HepG2 (cell line): ENCODE results near the gene RASGRF1. TPM values are rescaled to one million over a fixed set of nuclear protein-coding genes. Genes with fewer than 3 reads are reported as not detected.

ENCODE experiments used
- polyA plus RNA-seq, 8 experiments: library from polyadenylated mRNA; depleted of rRNA in 3 of 8; stranded (reverse) in 7 of 8; unstranded in 1 of 8; fragments of >200 nt; fragmentation: Illumina TruSeq in 4 of 8; extraction: Trizol in 4 of 8; gene quantifications; 2 replicates each; pipeline versions ENCODE4 v1.2.1 to v1.2.3, GENCODE V29; 2011 to 2016; ENCODE audit warnings: low read depth in 4 of 8, missing spikeins in 1 of 8, mixed read lengths in 1 of 8; ENCODE audit not compliant: insufficient read depth in 1 of 8
- total RNA-seq, 5 experiments: library from RNA; depleted of rRNA; stranded (reverse); fragments of >200 nt; fragmentation: Illumina TruSeq; extraction: Trizol; gene quantifications; 2 replicates each; pipeline ENCODE4 v1.2.3, GENCODE V29; 2016; ENCODE audit warnings: low read depth in 1 of 5

Gene RASGRF1
- total and polyA plus RNA-seq, 2 of the 13 experiments (the other 11 are each of a cell fraction or from before 2014, with no cell fraction given) = 0.55 to 3.0 TPM

Other genes with a start within 250 kb of the RASGRF1 start
- gene MORF4L1, start 217.9 kb downstream of the RASGRF1 start, total RNA-seq (2016; rRNA removed; fragmentation: Illumina TruSeq; extraction: Trizol) = 218 and 361 TPM in 2 replicates
- 182 and 219 TPM in 2 replicates for gene MORF4L1, start 217.9 kb downstream of the RASGRF1 start, polyA plus RNA-seq (2011; rRNA removed)
- 145 and 265 TPM in 2 replicates for gene CTSH, start 145.7 kb downstream of the RASGRF1 start, total RNA-seq (2016; rRNA removed; fragmentation: Illumina TruSeq; extraction: Trizol)
- gene CTSH, start 145.7 kb downstream of the RASGRF1 start, polyA plus RNA-seq (2011; rRNA removed) = 653 and 707 TPM in 2 replicates
- not detected in 2 replicates for gene ANKRD34C, start 191.9 kb upstream of the RASGRF1 start, total RNA-seq (2016; rRNA removed; fragmentation: Illumina TruSeq; extraction: Trizol)
- gene ANKRD34C, start 191.9 kb upstream of the RASGRF1 start, polyA plus RNA-seq (2011; rRNA removed) = not detected in 2 replicates
- gene TMED3, start 220.3 kb upstream of the RASGRF1 start, total RNA-seq (2016; rRNA removed; fragmentation: Illumina TruSeq; extraction: Trizol) = 76.4 and 125 TPM in 2 replicates
- 142 and 155 TPM in 2 replicates for gene TMED3, start 220.3 kb upstream of the RASGRF1 start, polyA plus RNA-seq (2011; rRNA removed)